GM12874 (cell line): Measurements from ENCODE around the gene CCL3.
A peak's percentile ranks its signal among the peaks of the same experiment; 100 is the strongest.

Experiments
- TF ChIP-seq, protein P1 (sequence below): IDR thresholded peaks from 2 replicates; pipeline ENCODE4 v1.5.1; 2011; ENCODE audit warnings: low read depth, mild to moderate bottlenecking, control low read depth, low read length, moderate library complexity; ENCODE audit not compliant: insufficient read depth

CCL3 gene

GRCh38 chr17:36092230-36092629 lies 2.3 kb upstream of the CCL3 start:
- TF ChIP-seq, protein P1, sequence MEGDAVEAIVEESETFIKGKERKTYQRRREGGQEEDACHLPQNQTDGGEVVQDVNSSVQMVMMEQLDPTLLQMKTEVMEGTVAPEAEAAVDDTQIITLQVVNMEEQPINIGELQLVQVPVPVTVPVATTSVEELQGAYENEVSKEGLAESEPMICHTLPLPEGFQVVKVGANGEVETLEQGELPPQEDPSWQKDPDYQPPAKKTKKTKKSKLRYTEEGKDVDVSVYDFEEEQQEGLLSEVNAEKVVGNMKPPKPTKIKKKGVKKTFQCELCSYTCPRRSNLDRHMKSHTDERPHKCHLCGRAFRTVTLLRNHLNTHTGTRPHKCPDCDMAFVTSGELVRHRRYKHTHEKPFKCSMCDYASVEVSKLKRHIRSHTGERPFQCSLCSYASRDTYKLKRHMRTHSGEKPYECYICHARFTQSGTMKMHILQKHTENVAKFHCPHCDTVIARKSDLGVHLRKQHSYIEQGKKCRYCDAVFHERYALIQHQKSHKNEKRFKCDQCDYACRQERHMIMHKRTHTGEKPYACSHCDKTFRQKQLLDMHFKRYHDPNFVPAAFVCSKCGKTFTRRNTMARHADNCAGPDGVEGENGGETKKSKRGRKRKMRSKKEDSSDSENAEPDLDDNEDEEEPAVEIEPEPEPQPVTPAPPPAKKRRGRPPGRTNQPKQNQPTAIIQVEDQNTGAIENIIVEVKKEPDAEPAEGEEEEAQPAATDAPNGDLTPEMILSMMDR: no peak

GRCh38 chr17:36089339-36089865 lies 541 bp downstream of the CCL3 start:
- TF ChIP-seq, protein P1: no peak

DNA sequence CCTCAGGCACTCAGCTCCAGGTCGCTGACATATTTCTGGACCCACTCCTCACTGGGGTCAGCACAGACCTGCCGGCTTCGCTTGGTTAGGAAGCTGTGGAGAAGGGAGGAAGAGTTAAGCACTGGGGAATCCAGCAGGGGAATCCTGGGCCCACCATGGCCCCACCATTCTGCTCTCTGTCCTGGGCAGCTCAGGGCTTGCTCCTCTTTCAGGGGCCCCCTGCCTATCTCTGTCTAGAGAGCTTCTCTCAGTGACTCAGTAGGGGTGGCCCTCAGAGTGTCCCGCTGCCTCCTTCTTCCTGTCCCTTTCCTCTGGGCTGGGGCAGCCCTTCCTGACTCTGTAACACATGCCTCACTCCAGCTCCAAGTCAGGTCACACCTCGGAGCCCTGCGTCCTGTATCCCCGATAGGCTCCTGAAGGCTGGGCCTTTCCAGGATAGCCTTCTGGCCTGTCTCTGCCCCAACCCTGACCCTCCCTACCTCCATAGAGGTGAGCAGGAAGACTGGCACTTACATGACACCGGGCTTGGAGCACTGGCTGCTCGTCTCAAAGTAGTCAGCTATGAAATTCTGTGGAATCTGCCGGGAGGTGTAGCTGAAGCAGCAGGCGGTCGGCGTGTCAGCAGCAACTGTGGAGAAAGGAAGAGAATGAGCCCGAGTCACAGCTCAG lies 1.1 kb downstream of the CCL3 start:
- TF ChIP-seq, protein P1: no peak

DNA sequence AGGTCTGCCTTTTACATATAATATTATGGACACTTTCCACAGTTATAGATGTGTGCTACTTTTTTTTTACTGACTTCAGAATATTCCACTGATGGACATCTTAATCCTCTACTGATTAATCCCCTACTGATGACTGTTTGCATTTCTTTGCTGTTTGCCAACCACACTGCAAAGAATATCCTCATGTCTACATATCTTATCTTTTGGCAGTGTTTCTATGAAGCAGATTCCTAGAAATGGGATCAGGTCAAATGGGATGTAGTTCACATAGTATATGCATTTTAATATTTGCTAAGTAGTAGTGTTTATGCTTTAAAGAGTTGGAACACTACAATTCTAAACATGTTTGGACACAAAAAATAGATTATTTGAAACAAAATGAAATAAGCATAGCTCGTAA lies 3.2 kb downstream of the CCL3 start:
- TF ChIP-seq, protein P1: no peak

- TF ChIP-seq, protein P1: no peak
These were observed 4.2 kb downstream of the CCL3 start for GRCh38 chr17:36085765-36086164.

- TF ChIP-seq, protein P1: no peak
These were observed 15.6 kb downstream of the CCL3 start for GRCh38 chr17:36074365-36074764.

DNA sequence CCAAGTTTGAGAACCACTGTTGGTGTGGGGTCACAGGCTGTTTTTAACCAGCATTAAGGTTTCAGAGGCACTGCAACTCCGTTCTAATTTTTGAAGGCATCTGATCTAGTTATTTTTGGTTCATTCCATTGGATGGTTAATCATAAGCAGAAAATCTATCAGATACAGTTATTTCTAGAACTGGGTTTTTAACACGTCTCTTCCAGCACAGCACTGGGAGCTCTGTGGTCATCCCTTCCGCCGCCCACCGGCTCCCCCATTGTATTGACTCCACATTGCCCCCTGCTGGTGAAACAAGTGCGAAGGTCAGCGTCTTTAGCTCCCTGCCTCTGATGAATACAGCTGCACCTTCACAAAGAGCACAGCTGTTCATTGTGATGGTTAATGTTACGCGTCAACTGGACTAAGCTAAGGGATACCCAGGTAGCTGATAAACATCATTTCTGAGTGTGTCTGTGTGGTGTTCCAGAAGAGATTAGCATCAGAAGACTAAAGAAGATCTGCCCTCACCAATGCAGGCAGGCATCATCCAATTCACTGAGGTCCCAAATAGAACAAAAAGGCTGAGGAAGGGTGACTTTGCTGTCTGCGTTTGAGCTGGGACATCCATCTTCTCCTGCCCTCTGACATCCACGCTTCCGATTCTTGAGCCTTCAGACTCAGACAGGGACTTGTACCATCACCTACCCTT lies 17.4 kb downstream of the CCL3 start:
- TF ChIP-seq, protein P1: peak; percentile 83
